Measurements from ENCODE around the gene LGALS4. TPM values are rescaled to one million over a fixed set of nuclear protein-coding genes. Genes with fewer than 3 reads are reported as not detected.
"Not testable (repeated sequence)": the region's sequence is repeated elsewhere in the genome, so short reads cannot be mapped to it uniquely, and the experiment has no call there.

The LGALS4 gene
- polyA plus RNA-seq, 5 donors = 0.83 to 4.7 (median 2.5) TPM

GRCh38 chr19:38825936-38826335 is 13.2 kb upstream of the LGALS4 start:
- not testable (repeated sequence) for DNase-seq

- not testable (repeated sequence) for DNase-seq
Observed at GRCh38 chr19:38821230-38821825, 8.6 kb upstream of the LGALS4 start.

- DNase-seq = no peak
Observed at GRCh38 chr19:38819231-38819920, 6.6 kb upstream of the LGALS4 start.

GRCh38 chr19:38817081-38817480 is 4.3 kb upstream of the LGALS4 start:
- no peak for DNase-seq

- DNase-seq = no peak
Observed at GRCh38 chr19:38816131-38816750, 3.5 kb upstream of the LGALS4 start.

GRCh38 chr19:38815059-38816001 is 2.6 kb upstream of the LGALS4 start:
- DNase-seq = no peak

GRCh38 chr19:38813932-38814331 is 1.2 kb upstream of the LGALS4 start:
- not testable (repeated sequence) for DNase-seq

GRCh38 chr19:38813323-38813722 is 578 bp upstream of the LGALS4 start:
- no peak for DNase-seq

- DNase-seq = no peak
Observed at GRCh38 chr19:38812009-38812840, 520 bp downstream of the LGALS4 start.

- no peak for DNase-seq
Observed at GRCh38 chr19:38809592-38810252, 3.0 kb downstream of the LGALS4 start.

- DNase-seq = no peak
Observed at GRCh38 chr19:38808741-38809140, 4.0 kb downstream of the LGALS4 start.

GRCh38 chr19:38807374-38808098 is 5.2 kb downstream of the LGALS4 start:
- DNase-seq = not testable (repeated sequence)

- no peak for DNase-seq
Observed at GRCh38 chr19:38806371-38806770, 6.4 kb downstream of the LGALS4 start.

- DNase-seq = no peak
Observed at GRCh38 chr19:38805180-38805579, 7.6 kb downstream of the LGALS4 start.

GRCh38 chr19:38803543-38803942 is 9.2 kb downstream of the LGALS4 start:
- no peak for DNase-seq

- no peak for DNase-seq
Observed at GRCh38 chr19:38801359-38802095, 11.2 kb downstream of the LGALS4 start.

GRCh38 chr19:38800577-38801347 is 12.0 kb downstream of the LGALS4 start:
- DNase-seq = no peak

- DNase-seq = no peak
Observed at GRCh38 chr19:38799104-38799503, 13.6 kb downstream of the LGALS4 start.

Data from right lung (tissue), 5 donors.